IMR-90 (cell line): ENCODE data around the gene C1orf159. TPM values are rescaled to one million over a fixed set of nuclear protein-coding genes. Genes with fewer than 3 reads are reported as not detected.

Experiments used
- ATAC-seq: fragments of 200-7000 bp; cut with Tn5 transposase; 2 replicates; pipeline ENCODE4 v1.9.1; 2020; ENCODE audit warnings: low read depth, mild to moderate bottlenecking, moderate library complexity
- BruUV-seq: library from RNA; stranded (reverse); fragments of 400-500 nt; replicated peaks from 2 replicates; lab custom pipeline; 2021; lab: Mats Ljungman, UMichigan
- CTCF ChIA-PET: fragments of 300-600 bp; formaldehyde crosslinking; extraction: SDS; loops from one replicate; lab custom pipeline; 2021; ENCODE audit warnings: antibody characterized with exemption; lab: Yijun Ruan, JAX
- POLR2A ChIA-PET: fragments of 300-600 bp; sonication (Branson Sonifier 250); formaldehyde crosslinking; loops from one replicate; lab custom pipeline; 2022; ENCODE audit warnings: antibody characterized with exemption; ENCODE audit not compliant: unreplicated experiment; lab: Charles Lee
- DNase-seq: peaks from one replicate; pipeline ENCODE4 v3.0.0; 2013
- H2AFZ ChIP-seq: replicated peaks from 2 replicates; pipeline ENCODE3; 2013; ENCODE audit warnings: low read length, mild to moderate bottlenecking; ENCODE audit not compliant: poor library complexity
- H2AK5ac ChIP-seq: 2 replicates; pipeline ENCODE4 v1.6.1; 2013; ENCODE audit warnings: low read depth, low read length, inconsistent platforms
- H2AK9ac ChIP-seq: replicated peaks from 2 replicates; pipeline ENCODE3; 2013; ENCODE audit warnings: mild to moderate bottlenecking, low read depth, low read length, moderate library complexity; ENCODE audit not compliant: poor library complexity
- H2BK120ac ChIP-seq: 2 replicates; pipeline ENCODE4 v1.6.1; 2013; ENCODE audit warnings: low read depth, low read length, inconsistent platforms
- H2BK15ac ChIP-seq: 3 replicates; pipeline ENCODE4 v1.6.1; 2013; ENCODE audit warnings: low read depth, low read length, inconsistent platforms
- H2BK20ac ChIP-seq: 2 replicates; pipeline ENCODE4 v1.6.1; 2013; ENCODE audit warnings: low read depth, mild to moderate bottlenecking, inconsistent platforms, low read length, moderate library complexity
- H2BK5ac ChIP-seq: 2 replicates; pipeline ENCODE4 v1.6.1; 2013; ENCODE audit warnings: mild to moderate bottlenecking, low read depth, low read length, inconsistent platforms; ENCODE audit not compliant: poor library complexity, severe bottlenecking
- H3K14ac ChIP-seq: replicated peaks from 2 replicates; pipeline ENCODE4 v1.6.1; 2013; ENCODE audit warnings: low read depth, low read length, inconsistent platforms
- H3K18ac ChIP-seq: 2 replicates; pipeline ENCODE4 v1.6.1; 2013; ENCODE audit warnings: low read depth, low read length, control low read depth
- H3K23ac ChIP-seq: 2 replicates; pipeline ENCODE4 v1.6.1; 2013; ENCODE audit warnings: low read depth, low read length, inconsistent platforms
- H3K27ac ChIP-seq: 2 replicates; pipeline ENCODE4 v1.5.1; 2013; ENCODE audit warnings: mild to moderate bottlenecking, control low read depth, low read length; ENCODE audit not compliant: insufficient read depth
- H3K27me3 ChIP-seq: 2 replicates; pipeline ENCODE4 v1.6.1; 2013; ENCODE audit warnings: low read length; ENCODE audit not compliant: control insufficient read depth, insufficient read depth
- H3K36me3 ChIP-seq: 2 replicates; pipeline ENCODE4 v1.6.1; 2013; ENCODE audit warnings: low read length, mixed read lengths; ENCODE audit not compliant: control insufficient read depth, insufficient read depth
- H3K4ac ChIP-seq: 2 replicates; pipeline ENCODE4 v1.6.1; 2013; ENCODE audit warnings: low read depth, low read length, inconsistent platforms
- H3K4me1 ChIP-seq: 2 replicates; pipeline ENCODE4 v1.6.1; 2013; ENCODE audit warnings: low read length, mixed read lengths; ENCODE audit not compliant: control insufficient read depth, insufficient read depth
- H3K4me2 ChIP-seq: 2 replicates; pipeline ENCODE4 v1.6.1; 2013; ENCODE audit warnings: low read depth, mild to moderate bottlenecking, control low read depth, low read length, moderate library complexity
- H3K4me3 ChIP-seq: 2 replicates; pipeline ENCODE4 v1.5.1; 2013; ENCODE audit warnings: low read depth, mild to moderate bottlenecking, control low read depth, low read length, moderate library complexity; ENCODE audit not compliant: insufficient read depth
- H3K56ac ChIP-seq: 2 replicates; pipeline ENCODE4 v1.6.1; 2013; ENCODE audit warnings: low read length, inconsistent platforms; ENCODE audit not compliant: insufficient read depth; ENCODE audit errors: extremely low read depth
- H3K79me1 ChIP-seq, 2 experiments: 2 replicates each; pipeline ENCODE4 v1.6.1; 2013; ENCODE audit warnings: low read length in 2 of 2, inconsistent platforms in 1 of 2, low read depth in 1 of 2
- H3K9ac ChIP-seq: 2 replicates; pipeline ENCODE4 v1.6.1; 2013; ENCODE audit warnings: low read depth, low read length, control low read depth
- H3K9me1 ChIP-seq: 2 replicates; pipeline ENCODE4 v1.6.1; 2013; ENCODE audit warnings: low read length, inconsistent platforms; ENCODE audit not compliant: insufficient read depth
- H3K9me3 ChIP-seq: 2 replicates; pipeline ENCODE4 v1.6.1; 2013; ENCODE audit warnings: low read length; ENCODE audit not compliant: control insufficient read depth, insufficient read depth
- H4K20me1 ChIP-seq: 2 replicates; pipeline ENCODE4 v1.6.1; 2013; ENCODE audit warnings: low read length, inconsistent platforms; ENCODE audit not compliant: insufficient read depth
- H4K5ac ChIP-seq: 2 replicates; pipeline ENCODE4 v1.6.1; 2013; ENCODE audit warnings: mild to moderate bottlenecking, low read depth, low read length, control low read depth
- H4K8ac ChIP-seq, 2 experiments: 2 replicates each; pipeline ENCODE4 v1.6.1; 2013; ENCODE audit warnings: low read depth in 2 of 2, low read length in 2 of 2, control low read depth in 1 of 2, inconsistent platforms in 1 of 2
- H4K91ac ChIP-seq: 2 replicates; pipeline ENCODE4 v1.6.1; 2013; ENCODE audit warnings: low read depth, low read length, inconsistent platforms; ENCODE audit not compliant: insufficient read depth
- BHLHE40 ChIP-seq: fragments of 150-350 bp; IDR thresholded peaks from 2 replicates; pipeline ENCODE4 v1.6.1; 2016; ENCODE audit warnings: mild to moderate bottlenecking, low read depth, low read length
- CEBPB ChIP-seq: IDR thresholded peaks from 2 replicates; pipeline ENCODE4 v1.6.1; 2012; ENCODE audit warnings: low read depth, low read length, improper control_type of control experiment
- CHD1 ChIP-seq: IDR thresholded peaks from 2 replicates; pipeline ENCODE4 v1.6.1; 2012; ENCODE audit warnings: low read depth, low read length, improper control_type of control experiment
- ELK1 ChIP-seq: fragments of 150-350 bp; IDR thresholded peaks from 2 replicates; pipeline ENCODE4 v1.6.1; 2016; ENCODE audit warnings: low read depth, mild to moderate bottlenecking, low read length, moderate library complexity, borderline replicate concordance
- FOS ChIP-seq: fragments of 150-350 bp; IDR thresholded peaks from 2 replicates; pipeline ENCODE4 v1.6.1; 2016; ENCODE audit warnings: low read depth, low read length
- MAZ ChIP-seq: IDR thresholded peaks from 2 replicates; pipeline ENCODE4 v1.6.1; 2012; ENCODE audit warnings: low read depth, mild to moderate bottlenecking, low read length, improper control_type of control experiment, moderate library complexity, borderline replicate concordance
- MXI1 ChIP-seq: IDR thresholded peaks from 2 replicates; pipeline ENCODE4 v1.6.1; 2012; ENCODE audit warnings: low read depth, mild to moderate bottlenecking, low read length, moderate library complexity, borderline replicate concordance
- NFE2L2 ChIP-seq: fragments of 150-350 bp; IDR thresholded peaks from 2 replicates; pipeline ENCODE4 v1.6.1; 2016; ENCODE audit warnings: low read depth, mild to moderate bottlenecking, low read length
- POLR2A ChIP-seq: IDR thresholded peaks from 2 replicates; pipeline ENCODE4 v1.6.1; 2012; ENCODE audit warnings: mild to moderate bottlenecking, low read depth, low read length
- RAD21 ChIP-seq: IDR thresholded peaks from 2 replicates; pipeline ENCODE4 v1.6.1; 2012; ENCODE audit warnings: low read length, improper control_type of control experiment
- USF2 ChIP-seq: fragments of 150-350 bp; IDR thresholded peaks from 2 replicates; pipeline ENCODE4 v1.6.1; 2017; ENCODE audit warnings: mild to moderate bottlenecking, antibody characterized with exemption, low read length, low read depth
- WGBS, 2 experiments: methylation state at CpG; one replicate each; pipeline versions ENCODE4 v1.1.5 to v1.1.7; 2013; ENCODE audit warnings: missing lambda C conversion rate in 2 of 2; ENCODE audit not compliant: insufficient read length in 1 of 2; ENCODE audit errors: extremely low coverage in 2 of 2; 5-methylcytosine and 5-hydroxymethylcytosine counted together
- dilution Hi-C: fragments of 300-500 bp; cut with HindIII; formaldehyde crosslinking; loops from one replicate; pipeline ENCODE4 v1.14.3; 2018; ENCODE audit warnings: low sequenced_read_pairs; ENCODE audit not compliant: unreplicated experiment
- in situ Hi-C: fragments of 300-500 bp; cut with MboI; formaldehyde crosslinking; loops from 3 replicates; pipeline ENCODE4 v1.14.3; 2019; ENCODE audit warnings: low sequenced_read_pairs, inconsistent platforms, mixed read lengths
- intact Hi-C: fragments of 100-400 bp; cut with micrococcal nuclease; formaldehyde crosslinking; loops from 2 replicates; pipeline ENCODE4 v1.10.0; 2022
- polyA plus RNA-seq, 3 experiments: library from polyadenylated mRNA; depleted of rRNA; stranded (reverse); fragments of >200 nt; gene quantifications; 2 replicates each; pipeline ENCODE4 v1.2.3, GENCODE V29; 2012; ENCODE audit warnings: low replicate concordance in 1 of 3
- total RNA-seq: library from RNA; depleted of rRNA; stranded (reverse); fragments of >200 nt; gene quantifications from 2 replicates; pipeline ENCODE4 v1.2.3, GENCODE V29; 2012

Gene C1orf159
- total and polyA plus RNA-seq, 2 of the 4 experiments (the other 2 are of a cell fraction), result 2.9 to 12.6 TPM

GRCh38 chr1:1069056-1069710, 46.7 kb downstream of the C1orf159 start:
- H2AK5ac ChIP-seq, result no peak overlapping the region
- no peaks in the 10 kb centered on the region; the same call in 1 of the 2 replicates for H3K27me3 ChIP-seq
- peak; percentile 40 for DNase-seq
- H3K9me3 ChIP-seq, result no peaks in the 10 kb centered on the region
- H3K4ac ChIP-seq, result peak overlapping the region; percentile 90
- no peak overlapping the region for H3K56ac ChIP-seq
- peak overlapping the region; percentile 90 for H2AK9ac ChIP-seq
- H3K27ac ChIP-seq, result no peak overlapping the region; the same call in 1 of the 2 replicates
- no peaks in the 10 kb centered on the region for H3K9me1 ChIP-seq
- no peaks in the 10 kb centered on the region for H3K36me3 ChIP-seq
- WGBS, 2 experiments, result 6% methylated on average over 30 of the region's 75 CpGs; no CpG with 5 or more reads in 1 of the 2 experiments
- H3K23ac ChIP-seq, result no peak overlapping the region
- H4K91ac ChIP-seq, result peak overlapping the region; percentile 84; the same call in 1 of the 2 replicates
- H2BK5ac ChIP-seq, result peak overlapping the region; percentile 74
- peak overlapping the region; percentile 89 for H3K4me2 ChIP-seq
- TF ChIP-seq RAD21, result no peak
- TF ChIP-seq MXI1, result no peak
- TF ChIP-seq FOS, result no peak
- TF ChIP-seq CHD1, result no peak
- TF ChIP-seq USF2, result peak; percentile 29; the same call in 1 of the 2 replicates
- no peak for TF ChIP-seq ELK1
- no peak for TF ChIP-seq NFE2L2
- 0 out of 2 replicates have a peak, but pooled peaks have one; percentile 14 for TF ChIP-seq POLR2A
- no peak for TF ChIP-seq CEBPB
- TF ChIP-seq MAZ, result peak; percentile 11; the same call in 1 of the 2 replicates
- TF ChIP-seq BHLHE40, result no peak
- H3K18ac ChIP-seq, result 0 out of 2 replicates have a peak overlapping the region, but pooled peaks have one; percentile 49
- peak overlapping the region; percentile 65; the same call in 1 of the 2 replicates for H2BK120ac ChIP-seq
- no TSS peak for BruUV-seq
- in situ Hi-C loops, result no loop called here
- ATAC-seq, result peak; percentile 75
- H4K20me1 ChIP-seq, result no peaks in the 10 kb centered on the region
- peaks cover 5% of the 10 kb centered on the region for H3K4me1 ChIP-seq
- H3K4me3 ChIP-seq, result peak overlapping the region; percentile 78
- peak overlapping the region; percentile 44 to 99 for H4K8ac ChIP-seq
- no peaks in the 10 kb centered on the region for H3K79me1 ChIP-seq
- no peak overlapping the region for H2BK15ac ChIP-seq
- intact Hi-C loops, result no loop called here
- ChIA-PET CTCF (no interaction called here), POLR2A (no interaction called here)
- H3K9ac ChIP-seq, result peak overlapping the region; percentile 30; the same call in 1 of the 2 replicates
- H4K5ac ChIP-seq, result peak overlapping the region; percentile 47; the same call in 1 of the 2 replicates
- peak overlapping the region; percentile 14; the same call in 1 of the 2 replicates for H2BK20ac ChIP-seq
- peak overlapping the region; percentile 100 for H2AFZ ChIP-seq
- peak overlapping the region; percentile 83; the same call in 1 of the 2 replicates for H3K14ac ChIP-seq
- dilution Hi-C loops, result no loop called here
